Kidney glomerular epithelial cell (primary cell): Measurements from ENCODE around the gene MYO7A.
A peak's percentile ranks its signal among the peaks of the same experiment; 100 is the strongest.

Experiments used
- DNase-seq: peaks from one replicate; lab custom pipeline; 2025; lab: John Stamatoyannopoulos, UW

Gene MYO7A

DNA sequence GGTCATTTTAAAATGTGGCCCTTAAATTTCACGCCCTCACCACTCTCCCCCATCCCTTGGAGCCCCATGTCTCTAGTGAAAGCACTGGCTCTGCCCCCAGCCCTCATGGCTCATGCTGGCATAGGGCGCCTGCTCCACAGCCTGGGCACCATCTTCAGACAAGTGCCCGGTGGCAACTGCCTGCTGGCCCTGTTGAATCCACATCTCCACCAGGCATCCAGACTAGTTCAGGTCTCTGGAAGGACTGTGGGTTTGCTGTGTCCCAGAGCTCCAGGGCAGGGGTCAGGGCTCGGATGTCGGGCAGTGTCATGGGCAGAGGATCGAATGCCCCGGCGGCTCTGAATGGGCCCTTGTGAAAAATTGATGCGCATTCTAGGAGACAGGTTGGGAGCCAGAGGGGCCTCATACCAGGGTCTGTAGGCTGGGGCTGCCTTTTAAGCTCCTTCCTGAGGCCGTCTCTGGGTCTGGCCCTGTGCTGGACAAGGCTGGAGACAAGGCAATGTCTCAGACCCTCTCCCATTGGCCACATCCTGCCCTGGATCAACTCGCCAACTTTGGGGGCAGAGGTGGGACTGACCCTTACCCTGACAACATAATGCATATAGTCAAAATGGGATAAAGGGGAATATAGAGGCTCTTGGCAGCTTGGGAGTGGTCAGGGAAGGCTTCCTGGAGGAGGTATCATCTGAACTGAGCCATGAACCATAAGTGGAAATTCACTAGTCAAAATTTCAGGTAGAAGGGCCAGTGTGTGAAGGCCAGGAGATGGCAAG is 1.2 kb downstream of the MYO7A start:
- DNase-seq = no peak

DNA sequence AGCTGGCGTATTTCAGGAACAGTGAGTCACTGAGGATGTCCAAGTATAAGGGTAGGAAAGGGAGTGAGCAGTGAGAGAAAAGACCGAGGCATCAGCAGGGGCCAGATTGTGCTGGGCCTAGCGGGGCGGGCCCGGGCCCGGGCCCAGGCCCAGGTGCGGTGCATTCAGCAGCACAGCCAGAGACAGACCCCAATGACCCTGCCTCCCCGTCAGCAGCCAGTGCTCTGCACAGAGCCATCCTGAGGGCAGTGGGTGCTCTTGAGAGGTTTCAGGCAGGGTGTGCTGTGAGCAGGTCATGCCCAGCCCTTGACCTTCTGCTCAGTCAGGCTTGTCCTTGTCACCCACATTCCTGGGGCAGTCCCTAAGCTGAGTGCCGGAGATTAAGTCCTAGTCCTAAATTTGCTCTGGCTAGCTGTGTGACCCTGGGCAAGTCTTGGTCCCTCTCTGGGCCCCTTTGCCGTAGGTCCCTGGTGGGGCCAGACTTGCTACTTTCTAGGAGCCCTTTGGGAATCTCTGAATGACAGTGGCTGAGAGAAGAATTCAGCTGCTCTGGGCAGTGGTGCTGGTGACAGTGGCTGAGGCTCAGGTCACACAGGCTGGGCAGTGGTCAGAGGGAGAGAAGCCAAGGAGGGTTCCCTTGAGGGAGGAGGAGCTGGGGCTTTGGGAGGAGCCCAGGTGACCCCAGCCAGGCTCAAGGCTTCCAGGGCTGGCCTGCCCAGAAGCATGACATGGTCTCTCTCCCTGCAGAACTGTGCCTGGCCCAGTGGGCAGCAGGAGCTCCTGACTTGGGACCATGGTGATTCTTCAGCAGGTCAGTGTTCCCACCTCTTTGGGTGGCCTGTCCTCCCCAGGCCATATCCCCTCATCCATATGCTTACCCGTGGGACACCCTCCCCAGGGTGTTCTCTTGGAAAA is 2.1 kb downstream of the MYO7A start:
- no peak for DNase-seq

DNA sequence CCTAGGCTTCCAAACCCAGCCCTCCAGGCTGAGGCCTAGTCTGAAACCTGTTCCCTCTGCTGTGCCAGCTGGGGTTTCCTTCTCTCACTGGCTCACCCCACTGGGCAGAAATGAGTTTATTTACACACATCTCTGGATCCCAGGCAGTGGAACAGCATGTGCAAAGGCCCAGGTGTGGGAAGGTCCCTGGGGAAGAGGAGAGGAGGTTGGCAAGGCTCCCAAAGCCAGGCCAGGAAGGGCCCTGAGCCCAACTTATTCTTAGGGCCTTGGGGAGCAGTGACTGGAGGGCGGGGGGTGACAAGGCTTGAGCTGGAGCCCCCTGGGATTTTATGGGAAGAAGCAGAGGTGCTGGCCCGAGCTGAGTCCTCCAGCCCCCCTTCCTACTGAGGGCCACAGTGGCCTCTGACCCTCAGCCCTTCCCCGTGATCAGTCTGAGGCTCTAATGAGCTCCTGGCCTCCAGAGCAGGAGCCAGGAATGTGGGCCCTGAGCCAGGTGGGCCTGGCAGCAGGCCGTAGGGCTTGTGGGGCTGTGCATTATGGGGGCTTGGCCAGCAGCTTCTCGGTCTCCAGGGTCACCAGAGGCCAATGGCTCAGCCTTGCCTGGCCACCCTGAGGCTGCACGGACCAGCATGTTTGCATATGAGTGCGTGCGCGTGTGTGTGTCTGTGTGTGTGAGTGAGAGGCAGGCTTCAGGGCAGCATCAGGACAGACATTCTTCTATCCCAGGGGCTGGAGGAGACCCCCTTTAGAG is 2.9 kb downstream of the MYO7A start:
- DNase-seq = no peak

DNA sequence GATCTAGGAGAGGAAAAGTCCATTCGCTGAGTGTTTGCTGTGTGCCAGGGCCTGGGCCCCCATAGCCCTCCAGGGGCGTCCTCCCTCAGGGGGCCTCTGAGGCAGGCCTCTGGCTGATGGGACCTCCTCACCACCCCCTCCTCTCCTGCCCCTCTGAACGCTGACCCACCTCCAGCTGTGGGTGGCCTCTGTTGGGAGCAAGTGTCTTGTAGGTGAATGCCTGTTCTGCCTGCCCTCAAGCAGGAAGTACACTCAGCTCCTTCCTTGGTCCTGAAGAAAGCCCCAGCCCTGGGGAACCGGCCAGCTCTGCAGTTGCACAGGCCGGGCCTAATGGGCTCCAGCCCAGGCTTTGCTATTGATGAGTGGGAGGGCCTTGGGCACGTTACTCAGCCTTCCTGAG is 3.5 kb downstream of the MYO7A start:
- no peak for DNase-seq

DNA sequence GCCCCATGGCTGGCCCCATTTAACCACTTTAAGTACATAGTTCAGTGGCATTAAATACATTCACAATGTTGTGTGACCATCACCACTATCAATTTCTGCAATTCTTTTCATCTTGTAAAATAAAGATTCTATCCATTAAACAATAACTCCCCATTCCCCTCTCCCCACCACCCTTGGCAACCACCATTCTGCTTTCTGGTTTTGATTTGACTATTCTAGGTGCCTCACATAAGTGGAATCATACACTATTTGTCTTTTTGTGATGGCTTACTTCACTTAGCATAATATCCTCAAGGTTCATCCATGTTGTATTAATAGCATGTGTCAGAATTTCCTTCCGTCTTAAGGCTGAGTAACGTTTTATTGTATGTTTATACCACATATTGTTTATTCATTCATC is 7.0 kb downstream of the MYO7A start:
- no peak for DNase-seq

- DNase-seq = no peak
These were observed 8.0 kb downstream of the MYO7A start for GRCh38 chr11:77136074-77136473.

DNA sequence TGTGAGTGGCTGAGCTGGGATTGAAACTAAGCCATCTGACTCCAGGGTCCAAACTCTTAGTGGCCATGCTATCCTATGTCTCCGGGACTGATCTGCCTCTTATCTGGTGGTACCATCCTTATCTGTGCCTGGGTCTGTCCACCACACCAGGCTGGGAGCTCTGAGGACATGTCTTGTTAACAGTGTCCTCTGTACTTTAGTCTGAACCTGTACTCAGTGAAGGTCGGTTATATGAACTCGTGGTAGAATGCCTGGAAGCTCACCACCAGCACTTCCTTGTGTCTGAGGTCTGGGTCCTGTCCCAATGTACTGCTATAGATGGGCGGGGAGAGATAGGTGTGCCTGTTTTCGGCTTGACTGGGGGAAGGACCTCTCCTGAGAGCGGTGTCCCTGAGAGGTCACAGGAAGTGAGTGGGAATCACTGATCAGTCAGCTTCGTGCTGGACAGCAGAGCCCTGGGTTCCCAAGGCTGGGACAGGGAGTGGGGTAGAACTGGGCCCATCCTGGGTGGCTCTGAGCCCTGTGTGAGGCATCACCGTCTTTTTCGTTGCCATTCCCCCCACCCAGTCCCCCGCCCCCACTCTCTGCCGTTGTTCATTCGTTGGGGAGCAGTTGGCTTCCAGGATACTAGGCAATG is 8.9 kb downstream of the MYO7A start:
- no peak for DNase-seq

DNA sequence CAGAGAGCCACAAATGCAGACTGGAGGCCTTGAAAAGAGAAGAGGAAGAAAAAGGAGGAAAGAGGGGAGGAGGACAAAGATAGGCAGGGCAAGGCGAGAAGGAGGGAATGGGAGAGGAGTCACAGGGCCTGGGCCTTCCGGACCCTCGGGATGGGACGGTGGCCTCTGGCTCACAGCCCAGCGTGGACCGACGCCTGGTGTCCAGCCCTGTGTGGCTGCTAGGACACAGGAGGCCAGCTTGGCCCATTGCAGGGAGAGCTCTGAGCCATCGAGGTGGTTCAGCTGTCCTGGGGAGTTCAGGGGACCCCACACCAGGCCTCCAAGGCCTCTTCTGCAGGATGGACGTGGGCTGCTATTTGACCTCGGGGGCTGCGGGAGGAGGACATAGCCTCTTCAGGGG is 9.4 kb downstream of the MYO7A start:
- no peak for DNase-seq

DNA sequence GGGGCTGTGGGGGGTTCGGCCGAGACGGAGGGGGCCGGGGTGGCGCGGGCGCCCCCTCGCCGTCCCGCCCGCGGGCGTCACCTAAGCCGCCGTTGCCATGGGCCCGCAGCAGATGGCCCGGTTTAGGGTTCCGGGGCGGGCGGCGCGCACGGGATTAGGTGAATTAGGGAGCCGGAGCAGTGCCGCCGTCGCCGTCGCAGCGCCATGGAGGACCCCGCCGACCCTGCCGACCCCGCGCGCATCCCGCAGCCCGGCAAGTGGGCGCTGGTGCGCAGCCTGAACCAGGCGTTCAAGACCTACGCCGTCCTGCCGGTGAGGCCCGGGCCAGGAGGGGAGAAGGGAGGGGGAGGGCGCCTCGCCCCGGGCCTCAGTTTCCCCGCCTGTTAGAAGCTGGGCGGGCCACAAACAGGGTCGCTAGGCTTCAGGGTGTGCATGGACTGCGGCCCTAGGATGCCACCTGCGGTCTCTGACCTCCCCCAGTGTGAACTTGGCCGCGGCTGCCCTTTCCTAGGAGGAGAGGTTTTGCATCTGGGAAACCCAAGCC is 10.1 kb downstream of the MYO7A start:
- DNase-seq = no peak

DNA sequence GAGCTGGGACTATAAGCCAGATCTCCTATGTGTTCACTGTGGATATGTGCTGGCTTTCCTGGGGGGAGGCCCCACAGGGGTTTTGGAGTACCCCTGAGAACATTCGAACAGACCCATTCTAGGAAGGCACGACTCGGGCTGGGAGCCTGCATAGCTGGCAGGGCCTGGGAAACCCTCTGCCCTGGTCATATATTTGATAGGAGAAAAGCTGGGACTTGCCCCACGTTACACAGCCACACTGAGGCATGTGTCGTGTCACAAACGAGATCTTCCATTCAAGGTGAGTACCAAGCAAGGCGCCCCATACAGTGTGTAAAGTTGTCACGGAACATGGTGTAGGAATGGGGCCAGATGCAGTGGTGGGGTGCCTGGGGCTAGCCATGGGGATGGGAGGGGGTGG is 11.2 kb downstream of the MYO7A start:
- DNase-seq = no peak

GRCh38 chr11:77140231-77140851 is 12.3 kb downstream of the MYO7A start:
- no peak for DNase-seq

DNA sequence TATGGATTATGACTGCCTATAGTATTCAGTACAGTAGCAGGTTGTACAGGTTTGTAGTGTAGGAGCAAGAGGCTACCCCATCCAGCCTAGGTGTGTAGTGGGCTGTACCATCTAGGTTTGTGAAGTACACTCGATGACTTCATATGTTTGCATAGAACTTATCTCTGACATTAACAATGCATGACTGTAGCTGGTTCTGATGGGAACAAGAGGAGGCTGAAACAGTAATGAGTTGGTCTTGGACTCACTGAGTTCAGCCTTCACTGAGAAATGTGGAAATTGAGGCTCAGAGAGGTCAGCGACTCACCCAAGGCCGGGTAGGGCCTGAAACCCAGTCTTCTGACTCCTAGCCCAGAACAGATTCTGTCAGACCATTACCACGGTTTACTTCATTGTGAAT is 13.0 kb downstream of the MYO7A start:
- peak; percentile 3 for DNase-seq

- DNase-seq = no peak
These were observed 13.4 kb downstream of the MYO7A start for GRCh38 chr11:77141475-77141874.

DNA sequence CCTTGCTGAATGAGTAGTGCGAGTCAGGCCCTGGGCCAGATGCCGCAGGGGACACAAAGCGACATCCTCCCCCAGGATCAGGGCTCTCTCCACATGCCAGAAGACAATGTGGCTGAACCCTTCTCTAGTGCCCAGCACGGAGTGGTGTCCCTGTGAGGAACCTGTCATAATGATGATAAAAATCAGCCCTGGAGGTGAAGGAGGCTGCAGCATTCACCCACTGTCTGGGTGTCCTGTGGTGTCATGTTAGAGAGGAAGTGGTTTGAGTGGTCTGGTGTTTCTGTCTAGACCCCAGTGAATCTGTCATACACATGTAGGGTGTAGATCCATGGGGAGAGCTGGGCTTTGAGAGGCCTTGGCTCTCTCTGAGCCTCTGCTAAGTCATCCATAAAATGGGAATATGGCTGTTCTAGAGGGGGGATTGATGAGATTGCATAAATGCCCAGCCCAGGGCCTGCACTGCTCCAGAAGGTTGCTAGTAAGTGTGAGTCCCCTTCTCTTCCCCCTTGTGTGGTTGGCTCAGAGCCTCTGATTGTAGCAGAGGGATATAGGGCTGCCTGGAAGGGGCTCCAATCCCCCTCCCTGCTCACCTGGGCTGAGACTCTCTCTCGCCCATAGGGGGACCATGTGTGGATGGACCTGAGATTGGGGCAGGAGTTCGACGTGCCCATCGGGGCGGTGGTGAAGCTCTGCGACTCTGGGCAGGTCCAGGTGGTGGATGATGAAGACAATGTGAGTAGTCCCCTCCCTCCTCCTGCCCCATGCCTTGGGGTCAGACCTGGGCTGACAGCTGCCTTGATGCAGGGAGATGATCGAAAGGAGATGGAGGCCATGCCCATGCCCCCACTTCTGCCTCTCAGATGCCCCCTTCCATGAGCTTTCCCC is 14.3 kb downstream of the MYO7A start:
- no peak for DNase-seq

DNA sequence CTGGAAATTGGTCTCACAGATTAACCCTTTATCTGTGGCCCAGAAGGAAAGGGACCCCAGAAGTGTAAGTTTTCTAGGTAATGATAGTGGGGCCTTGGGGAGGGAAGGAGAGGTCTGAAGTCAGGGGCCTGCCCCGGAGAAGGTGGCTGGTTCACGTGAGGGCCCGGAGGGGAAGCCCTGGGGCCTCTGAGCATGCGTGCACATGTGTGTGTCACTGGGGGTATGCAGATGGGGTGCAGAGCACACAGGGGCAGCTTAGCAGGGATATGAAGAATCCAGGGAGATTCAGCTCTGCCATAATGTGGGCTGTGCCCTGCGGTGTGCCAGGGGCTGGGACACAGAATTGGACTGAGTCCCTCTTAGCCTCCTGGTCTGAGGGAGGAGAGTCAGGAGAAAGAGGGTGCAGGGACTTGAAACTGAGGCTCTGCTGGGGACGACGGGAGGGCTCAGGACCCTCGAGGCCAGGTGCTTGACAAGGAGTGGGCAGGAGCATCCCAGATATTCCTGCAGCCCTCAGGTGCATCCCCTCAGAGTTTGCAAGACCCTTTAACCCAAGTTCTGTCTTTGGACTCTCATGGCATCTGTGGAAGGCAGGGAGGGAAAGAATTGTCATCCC is 15.5 kb downstream of the MYO7A start:
- DNase-seq = no peak

DNA sequence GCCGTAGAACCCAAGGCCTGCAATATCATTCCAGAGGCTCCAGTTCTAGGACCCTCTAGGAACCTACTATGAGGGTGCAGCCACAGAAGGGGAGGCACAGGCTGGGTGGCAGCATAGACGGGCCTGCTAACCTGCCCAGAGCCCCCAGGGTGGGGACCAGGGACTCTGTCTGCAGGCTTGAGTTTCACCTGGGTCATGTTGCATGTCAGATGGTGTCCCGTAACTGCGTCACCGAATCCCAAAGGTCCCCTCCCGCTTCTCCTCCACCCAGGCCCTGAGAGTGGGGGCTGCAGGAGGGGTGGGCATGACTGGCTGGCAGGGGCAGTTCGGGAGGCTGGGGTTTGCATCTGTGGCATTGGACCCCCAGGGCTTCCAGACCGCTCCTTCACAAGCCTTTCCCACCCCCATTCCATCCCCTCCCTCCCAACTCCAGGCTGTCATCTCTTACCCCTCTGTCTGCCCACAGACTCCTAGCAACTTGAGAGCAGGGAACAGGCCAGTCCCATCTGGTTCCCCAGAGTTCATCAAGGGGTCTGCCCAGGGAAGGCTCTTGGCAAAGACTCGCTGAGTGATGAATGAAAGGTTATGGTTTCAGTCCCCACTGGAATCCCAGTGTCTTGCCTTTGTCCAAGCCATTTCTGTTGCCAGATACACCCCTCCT is 16.3 kb downstream of the MYO7A start:
- DNase-seq = no peak

GRCh38 chr11:77144857-77145428 is 16.9 kb downstream of the MYO7A start:
- DNase-seq = no peak

- DNase-seq = no peak
These were observed 18.4 kb downstream of the MYO7A start for GRCh38 chr11:77146261-77147035.
